Lung (tissue), 16 donors: Measurements from ENCODE around the gene ZNF546. TPM values are rescaled to one million over a fixed set of nuclear protein-coding genes. Genes with fewer than 3 reads are reported as not detected.
A peak's percentile ranks its signal among the peaks of the same experiment; 100 is the strongest.

Source experiments
- ATAC-seq: fragments of 200-7000 bp; cut with Tn5 transposase; one replicate; pipeline ENCODE4 v1.9.1; 2020; ENCODE audit warnings: moderate number of reproducible peaks; ENCODE audit not compliant: insufficient read depth, low FRiP score
- DNase-seq, 3 donors: peaks; one replicate each; pipeline ENCODE4 v3.0.0-alpha.2; 2013 to 2017
- H3K27ac ChIP-seq, 2 donors: one replicate each; pipeline ENCODE4 v1.5.1; 2013; ENCODE audit warnings: mild to moderate bottlenecking in 2 of 2, moderate library complexity in 2 of 2, control low read depth in 1 of 2, inconsistent platforms in 1 of 2, low read depth in 1 of 2, low read length in 1 of 2
- H3K27me3 ChIP-seq, 3 donors: one replicate each; pipeline ENCODE4 v1.5.1; 2013; ENCODE audit warnings: low read length in 2 of 3; ENCODE audit not compliant: control insufficient read depth in 3 of 3, insufficient read depth in 3 of 3
- H3K36me3 ChIP-seq, 4 donors: one replicate each; pipeline ENCODE4 v1.5.1; 2013; ENCODE audit warnings: low read length in 4 of 4, mild to moderate bottlenecking in 1 of 4, moderate library complexity in 1 of 4; ENCODE audit not compliant: control insufficient read depth in 4 of 4, insufficient read depth in 4 of 4
- H3K4me1 ChIP-seq, 5 donors: one replicate each; pipeline ENCODE4 v1.5.1; 2013; ENCODE audit warnings: low read length in 5 of 5, mild to moderate bottlenecking in 2 of 5, moderate library complexity in 1 of 5; ENCODE audit not compliant: control insufficient read depth in 5 of 5, insufficient read depth in 5 of 5
- H3K4me3 ChIP-seq: one replicate; pipeline ENCODE4 v1.5.1; 2013; ENCODE audit warnings: mild to moderate bottlenecking, control low read depth, moderate library complexity
- H3K9ac ChIP-seq, 2 donors: one replicate each; pipeline ENCODE4 v1.5.1; 2013; ENCODE audit warnings: low read length in 2 of 2, control low read depth in 1 of 2; ENCODE audit not compliant: insufficient read depth in 1 of 2
- H3K9me3 ChIP-seq, 4 donors: one replicate each; pipeline ENCODE4 v1.5.1; 2013; ENCODE audit warnings: low read length in 3 of 4, mild to moderate bottlenecking in 1 of 4, moderate library complexity in 1 of 4; ENCODE audit not compliant: control insufficient read depth in 4 of 4, insufficient read depth in 3 of 4
- CTCF ChIP-seq: IDR thresholded peaks from 2 replicates; pipeline ENCODE4 v1.5.1; 2012; ENCODE audit warnings: mild to moderate bottlenecking; ENCODE audit errors: control extremely low read depth, extremely low read depth
- WGBS, 2 donors: extraction: QIAGEN DNeasy Blood & Tissue Kit; methylation state at CpG; one replicate each; pipeline ENCODE4 v1.1.7; 2013; 5-methylcytosine and 5-hydroxymethylcytosine counted together
- long read RNA-seq, 5 donors: transcript quantifications; one replicate each; lab custom pipeline, GENCODE V29; 2026
- polyA plus RNA-seq, 2 donors: library from polyadenylated mRNA; stranded (reverse); fragments of 200-250 nt; gene quantifications; one replicate each; pipeline ENCODE4 v1.2.1, GENCODE V29; 2013
- total RNA-seq, 2 donors: library from RNA; depleted of rRNA in 1 of 2; stranded (reverse); fragments of >200 nt in 1 of 2; gene quantifications; one replicate each; pipeline ENCODE4 v1.2.1, GENCODE V29; 2014 to 2021
- donor health status: control.
- donor health status: control.
- donor health status: Bipolar disorder and iron deficiency.
- donor health status: healthy.
- donor health status: DM: yes; HTN: yes; CAD: no.

The ZNF546 gene
- 1 to 10 TPM; 4.2 to 9.2 TPM for total RNA-seq
- 1 to 10 TPM; 1.0 to 1.1 TPM for polyA plus RNA-seq
- long read RNA-seq, donor 1, partial matches to known transcripts = 0 of 1 reads
- long read RNA-seq, donor 1, other reads (novel, unspliced or antisense) = 0 of 1 reads
- long read RNA-seq, donor 2 = 0 reads
- long read RNA-seq, donor 3 = 0 reads
- long read RNA-seq, donor 4 = 0 reads
- long read RNA-seq, donor 5 = 0 reads

- WGBS, 2 donors = 5% methylated on average over 53 of the region's 53 CpGs
- no peak for TF ChIP-seq CTCF
- peak; percentile 97 for ATAC-seq
Measured at GRCh38 chr19:39996811-39997637, at the start of gene ZNF546. ZNF546 (plus strand) TSS chr19:39997060; CDS start chr19:39998327, 1,267 bp downstream.

GRCh38 chr19:39949026-39949747 is 47.7 kb upstream of the ZNF546 start:
- no peak overlapping the region for H3K27ac ChIP-seq
- WGBS, 2 donors = 78 to 87% methylated on average over 2 of the region's 2 CpGs
- no peak for ATAC-seq
- no peak overlapping the region for H3K9ac ChIP-seq
- peaks cover 0 to 3% (median 0%) of the 10 kb centered on the region in 5 donors for H3K4me1 ChIP-seq
- H3K27me3 ChIP-seq = no peaks in the 10 kb centered on the region
- no peaks in the 10 kb centered on the region for H3K36me3 ChIP-seq
- DNase-seq = no peak
- no peak overlapping the region for H3K4me3 ChIP-seq
- H3K9me3 ChIP-seq = no peaks in the 10 kb centered on the region
- TF ChIP-seq CTCF = no peak

More at GRCh38 chr19:39996811-39997637, at the start of gene ZNF546:
- DNase-seq = peak; percentile 90 to 93 (median 90)
- peaks cover 0 to 7% (median 2%) of the 10 kb centered on the region in 4 donors for H3K9me3 ChIP-seq
- no peaks in the 10 kb centered on the region for H3K27me3 ChIP-seq
- H3K4me3 ChIP-seq = peak within 1 kb of the TSS; percentile 84
- H3K4me1 ChIP-seq = peaks cover 0 to 8% (median 5%) of the 10 kb centered on the region in 5 donors
- H3K36me3 ChIP-seq = peaks cover 0 to 11% (median 0%) of the 10 kb centered on the region in 4 donors
- peak within 1 kb of the TSS; percentile 74 to 91 for H3K27ac ChIP-seq
- peak within 1 kb of the TSS; percentile 60 to 91 for H3K9ac ChIP-seq

- whole genome bisulfite sequencing, 2 donors = 92 to 97% methylated on average over 2 of the region's 2 CpGs
- Histone ChIP-seq H3K36me3 (no peaks in the 10 kb centered on the region), H3K27me3 (no peaks in the 10 kb centered on the region), H3K9me3 (no peaks in the 10 kb centered on the region), H3K27ac (no peak overlapping the region), H3K4me1 (peaks cover 0 to 1% (median 0%) of the 10 kb centered on the region in 5 donors), H3K9ac (no peak overlapping the region), H3K4me3 (no peak overlapping the region)
- no peak for ATAC-seq
- no peak for DNase-seq
- no peak for TF ChIP-seq CTCF
Measured at GRCh38 chr19:39951065-39951650, 45.7 kb upstream of the ZNF546 start.
